CD4-positive, alpha-beta T cell treated with Interleukin-15 for 1 hour (primary cell): ENCODE results near the gene CHCHD5.
"Not testable (repeated sequence)": the region's sequence is repeated elsewhere in the genome, so short reads cannot be mapped to it uniquely, and the experiment has no call there.

Experiments used
- DNase-seq: peaks from one replicate; pipeline ENCODE4 v3.0.0-alpha.2; 2020

CHCHD5 gene

GRCh38 chr2:112584134-112584890 lies at the start of gene CHCHD5:
TSS of gene CHCHD5 (plus strand) at chr2:112584609. CDS start at chr2:112584648, 39 bp downstream.
- peak; percentile 96 for DNase-seq

- DNase-seq, result no peak
Observed at GRCh38 chr2:112534826-112535225, 49.6 kb upstream of the CHCHD5 start.

- not testable (repeated sequence) for DNase-seq
Observed at GRCh38 chr2:112536665-112537064, 47.7 kb upstream of the CHCHD5 start.

- no peak for DNase-seq
Observed at GRCh38 chr2:112539306-112539705, 45.1 kb upstream of the CHCHD5 start.

GRCh38 chr2:112540906-112541305 lies 43.5 kb upstream of the CHCHD5 start:
- no peak for DNase-seq

- peak; percentile 62 for DNase-seq
Observed at GRCh38 chr2:112541315-112542122, 42.9 kb upstream of the CHCHD5 start.

- peak; percentile 64 for DNase-seq
Observed at GRCh38 chr2:112542123-112542983, 42.1 kb upstream of the CHCHD5 start, which contains the start of gene POLR1B. TSS of gene POLR1B (plus strand) at chr2:112542465. CDS start at chr2:112542495, 30 bp downstream.

- DNase-seq, result no peak
Observed at GRCh38 chr2:112542984-112543661, 41.3 kb upstream of the CHCHD5 start.

- DNase-seq, result no peak
Observed at GRCh38 chr2:112547333-112547732, 37.1 kb upstream of the CHCHD5 start.

- DNase-seq, result no peak
Observed at GRCh38 chr2:112548980-112549379, 35.4 kb upstream of the CHCHD5 start.

- DNase-seq, result no peak
Observed at GRCh38 chr2:112566104-112566503, 18.3 kb upstream of the CHCHD5 start.

- not testable (repeated sequence) for DNase-seq
Observed at GRCh38 chr2:112566508-112566907, 17.9 kb upstream of the CHCHD5 start.

- no peak for DNase-seq
Observed at GRCh38 chr2:112572005-112572404, 12.4 kb upstream of the CHCHD5 start.

- DNase-seq, result no peak
Observed at GRCh38 chr2:112577756-112578155, 6.7 kb upstream of the CHCHD5 start.

GRCh38 chr2:112579241-112579640 lies 5.2 kb upstream of the CHCHD5 start:
- no peak for DNase-seq

- no peak for DNase-seq
Observed at GRCh38 chr2:112580084-112580483, 4.3 kb upstream of the CHCHD5 start.

- peak; percentile 20 for DNase-seq
Observed at GRCh38 chr2:112582314-112582746, 2.1 kb upstream of the CHCHD5 start.

GRCh38 chr2:112583497-112584133 lies 794 bp upstream of the CHCHD5 start:
- DNase-seq, result no peak

GRCh38 chr2:112584891-112585250 lies 462 bp downstream of the CHCHD5 start:
- no peak for DNase-seq

GRCh38 chr2:112585400-112585799 lies 991 bp downstream of the CHCHD5 start:
- DNase-seq, result no peak

- no peak for DNase-seq
Observed at GRCh38 chr2:112585873-112586464, 1.6 kb downstream of the CHCHD5 start.
